AG09309 (cell line): ENCODE data around the gene PRICKLE1.

Source experiments
- DNase-seq: peaks from one replicate; pipeline ENCODE4 v3.0.0-alpha.2; 2010; ENCODE audit warnings: low read depth
- H3K4me3 ChIP-seq: 2 replicates; pipeline ENCODE4 v1.5.1; 2011; ENCODE audit warnings: mild to moderate bottlenecking, low read depth, low read length, moderate library complexity; ENCODE audit not compliant: control insufficient read depth
- CTCF ChIP-seq: IDR thresholded peaks from 2 replicates; pipeline ENCODE4 v1.5.1; 2011; ENCODE audit warnings: mild to moderate bottlenecking, low read depth, low read length, inconsistent platforms; ENCODE audit not compliant: insufficient read depth, control insufficient read depth; ENCODE audit errors: missing control alignments

PRICKLE1 gene

GRCh38 chr12:42473130-42473529, 116.4 kb downstream of the PRICKLE1 start:
- H3K4me3 ChIP-seq, result no peak overlapping the region
- TF ChIP-seq CTCF, result no peak
- peak; percentile 62 for DNase-seq

GRCh38 chr12:42472376-42472775, 117.2 kb downstream of the PRICKLE1 start:
- no peak for TF ChIP-seq CTCF
- DNase-seq, result no peak
- no peak overlapping the region for H3K4me3 ChIP-seq

- TF ChIP-seq CTCF, result no peak
- no peak for DNase-seq
- no peak overlapping the region for H3K4me3 ChIP-seq
These were observed 120.0 kb downstream of the PRICKLE1 start for GRCh38 chr12:42469355-42470175.

GRCh38 chr12:42468921-42469320, 120.6 kb downstream of the PRICKLE1 start:
- no peak for DNase-seq
- no peak overlapping the region for H3K4me3 ChIP-seq
- TF ChIP-seq CTCF, result no peak

- no peak overlapping the region for H3K4me3 ChIP-seq
- TF ChIP-seq CTCF, result no peak
- DNase-seq, result no peak
These were observed 121.2 kb downstream of the PRICKLE1 start for GRCh38 chr12:42468341-42468821.

GRCh38 chr12:42463671-42464070, 125.9 kb downstream of the PRICKLE1 start:
- TF ChIP-seq CTCF, result no peak
- H3K4me3 ChIP-seq, result no peak overlapping the region
- DNase-seq, result no peak
